H9 (cell line): ENCODE data around the gene DAPK1. TPM values are rescaled to one million over a fixed set of nuclear protein-coding genes. Genes with fewer than 3 reads are reported as not detected.

ENCODE experiments used
- DNase-seq: peaks from one replicate; pipeline ENCODE4 v3.0.0-alpha.2; 2017
- H2AFZ ChIP-seq: one replicate; pipeline ENCODE4 v1.6.1; 2013; ENCODE audit warnings: mild to moderate bottlenecking, low read length, control low read depth, moderate library complexity
- H2AK5ac ChIP-seq: 2 replicates; pipeline ENCODE4 v1.6.1; 2013; ENCODE audit warnings: low read length, control low read depth, mixed read lengths; ENCODE audit not compliant: insufficient read length
- H2BK120ac ChIP-seq: one replicate; pipeline ENCODE4 v1.6.1; 2013; ENCODE audit warnings: low read depth, mild to moderate bottlenecking, low read length, control low read depth, inconsistent platforms; ENCODE audit not compliant: poor library complexity, severe bottlenecking
- H2BK12ac ChIP-seq: 2 replicates; pipeline ENCODE4 v1.6.1; 2013; ENCODE audit warnings: low read length, control low read depth, mixed read lengths, low read depth; ENCODE audit not compliant: insufficient read length
- H2BK15ac ChIP-seq: 2 replicates; pipeline ENCODE4 v1.6.1; 2013; ENCODE audit warnings: low read depth, low read length, control low read depth
- H2BK20ac ChIP-seq: one replicate; pipeline ENCODE4 v1.6.1; 2013; ENCODE audit warnings: low read depth, mild to moderate bottlenecking, low read length, control low read depth, inconsistent platforms; ENCODE audit not compliant: poor library complexity, severe bottlenecking
- H2BK5ac ChIP-seq: 2 replicates; pipeline ENCODE4 v1.6.1; 2013; ENCODE audit warnings: low read length, control low read depth, mixed read lengths; ENCODE audit not compliant: insufficient read length
- H3K14ac ChIP-seq: 2 replicates; pipeline ENCODE4 v1.6.1; 2013; ENCODE audit warnings: low read length, control low read depth; ENCODE audit not compliant: insufficient read depth
- H3K18ac ChIP-seq: 2 replicates; pipeline ENCODE4 v1.6.1; 2013; ENCODE audit warnings: low read depth, mild to moderate bottlenecking, mixed read lengths, low read length, control low read depth; ENCODE audit not compliant: insufficient read length
- H3K23ac ChIP-seq: 2 replicates; pipeline ENCODE4 v1.6.1; 2013; ENCODE audit warnings: low read length, control low read depth, mixed read lengths, low read depth; ENCODE audit not compliant: insufficient read length
- H3K23me2 ChIP-seq: 2 replicates; pipeline ENCODE4 v1.6.1; 2013; ENCODE audit warnings: low read depth, mild to moderate bottlenecking, mixed read lengths, low read length, control low read depth; ENCODE audit not compliant: insufficient read length, poor library complexity, severe bottlenecking
- H3K27ac ChIP-seq: 2 replicates; pipeline ENCODE4 v1.5.1; 2013; ENCODE audit warnings: low read length, control low read depth, mixed read lengths, low read depth; ENCODE audit not compliant: insufficient read length
- H3K27me3 ChIP-seq: 2 replicates; pipeline ENCODE4 v1.6.1; 2013; ENCODE audit warnings: low read length, control low read depth, inconsistent platforms; ENCODE audit not compliant: insufficient read depth
- H3K4ac ChIP-seq: 2 replicates; pipeline ENCODE4 v1.6.1; 2013; ENCODE audit warnings: low read depth, mild to moderate bottlenecking, control low read depth, inconsistent platforms, low read length, moderate library complexity
- H3K4me1 ChIP-seq: 2 replicates; pipeline ENCODE4 v1.6.1; 2013; ENCODE audit warnings: low read length, control low read depth, inconsistent platforms; ENCODE audit not compliant: insufficient read depth
- H3K4me2 ChIP-seq: 2 replicates; pipeline ENCODE4 v1.6.1; 2013; ENCODE audit warnings: low read length, control low read depth, mixed read lengths; ENCODE audit not compliant: insufficient read length, insufficient read depth
- H3K56ac ChIP-seq: 2 replicates; pipeline ENCODE4 v1.6.1; 2013; ENCODE audit warnings: low read depth, mild to moderate bottlenecking, mixed read lengths, low read length, control low read depth; ENCODE audit not compliant: insufficient read length
- H3K79me1 ChIP-seq: 2 replicates; pipeline ENCODE4 v1.6.1; 2013; ENCODE audit warnings: low read depth, mild to moderate bottlenecking, moderate library complexity, low read length, control low read depth, inconsistent platforms; ENCODE audit not compliant: insufficient read depth, poor library complexity, severe bottlenecking
- H3K79me2 ChIP-seq: 2 replicates; pipeline ENCODE4 v1.6.1; 2013; ENCODE audit warnings: low read length, control low read depth, inconsistent platforms; ENCODE audit not compliant: insufficient read depth
- H3K9ac ChIP-seq: 2 replicates; pipeline ENCODE4 v1.6.1; 2013; ENCODE audit warnings: low read length, control low read depth, mixed read lengths; ENCODE audit not compliant: insufficient read length; ENCODE audit errors: extremely low read depth
- H3K9me3 ChIP-seq: one replicate; pipeline ENCODE4 v1.6.1; 2013; ENCODE audit warnings: low read depth, low read length, inconsistent platforms; ENCODE audit not compliant: control insufficient read depth
- H3T11ph ChIP-seq: one replicate; pipeline ENCODE4 v1.6.1; 2013; ENCODE audit warnings: mild to moderate bottlenecking, low read length, control low read depth, inconsistent platforms
- H4K20me1 ChIP-seq: one replicate; pipeline ENCODE4 v1.6.1; 2013; ENCODE audit not compliant: control insufficient read depth, insufficient read length, insufficient read depth
- H4K5ac ChIP-seq: 2 replicates; pipeline ENCODE4 v1.6.1; 2013; ENCODE audit warnings: low read depth, mild to moderate bottlenecking, mixed read lengths, low read length, control low read depth; ENCODE audit not compliant: insufficient read length
- H4K8ac ChIP-seq: replicated peaks from 2 replicates; pipeline ENCODE4 v1.6.1; 2013; ENCODE audit warnings: low read length, control low read depth, mixed read lengths, low read depth; ENCODE audit not compliant: insufficient read length
- H4K91ac ChIP-seq: 2 replicates; pipeline ENCODE4 v1.6.1; 2013; ENCODE audit warnings: low read depth, mild to moderate bottlenecking, moderate library complexity, mixed read lengths, low read length, control low read depth; ENCODE audit not compliant: insufficient read length
- H3K27ac Mint-ChIP-seq, 3 experiments: 2 replicates in 2 of 3; 3 replicates in 1 of 3; pipeline ENCODE4 v1.8.0; 2020 to 2021; ENCODE audit warnings: mixed read lengths in 3 of 3, mild to moderate bottlenecking in 1 of 3, moderate library complexity in 1 of 3
- H3K27me3 Mint-ChIP-seq: 2 replicates; pipeline ENCODE4 v1.8.0; 2021; ENCODE audit warnings: low read depth, mild to moderate bottlenecking, moderate library complexity, mixed read lengths
- H3K36me3 Mint-ChIP-seq, 3 experiments: 2 replicates in 2 of 3; 3 replicates in 1 of 3; pipeline ENCODE4 v1.8.0; 2020 to 2021; ENCODE audit warnings: low read depth in 3 of 3, mixed read lengths in 3 of 3; ENCODE audit not compliant: insufficient read depth in 1 of 3
- H3K4me1 Mint-ChIP-seq, 2 experiments: 2 replicates each; pipeline ENCODE4 v1.8.0; 2020; ENCODE audit warnings: mixed read lengths in 2 of 2
- H3K4me3 Mint-ChIP-seq, 2 experiments: 2 replicates in 1 of 2; 3 replicates in 1 of 2; pipeline ENCODE4 v1.8.0; 2020 to 2021; ENCODE audit warnings: mild to moderate bottlenecking in 2 of 2, mixed read lengths in 2 of 2, moderate library complexity in 1 of 2
- H3K9me3 Mint-ChIP-seq, 2 experiments: 2 replicates in 1 of 2; 3 replicates in 1 of 2; pipeline ENCODE4 v1.8.0; 2020; ENCODE audit warnings: mild to moderate bottlenecking in 2 of 2, mixed read lengths in 2 of 2, moderate library complexity in 1 of 2
- CTCF ChIP-seq: fragments of 200-600 bp; sonication (generic); conservative IDR thresholded peaks from 3 replicates; pipeline ENCODE4 v1.8.0; 2021; ENCODE audit warnings: antibody characterized with exemption, mild to moderate bottlenecking
- WGBS: extraction: QIAGEN DNeasy Blood & Tissue Kit; methylation state at CpG from one replicate; pipeline ENCODE4 v1.1.7; 2013; ENCODE audit warnings: missing lambda C conversion rate, low lambda C conversion rate, mixed read lengths; ENCODE audit not compliant: insufficient read length; ENCODE audit errors: extremely low coverage; 5-methylcytosine and 5-hydroxymethylcytosine counted together
- total RNA-seq: library from RNA; stranded (reverse); gene quantifications from 2 replicates; pipeline ENCODE4 v1.2.1, GENCODE V29; 2021

Gene DAPK1
- total RNA-seq, 1 experiment from 2014 or later, result 79.4 TPM

- H4K91ac ChIP-seq, result no peak overlapping the region
- no peak overlapping the region for H2BK12ac ChIP-seq
- no peak overlapping the region for H3K23ac ChIP-seq
- H2AFZ ChIP-seq, result no peak overlapping the region
- H4K20me1 ChIP-seq, result no peaks in the 10 kb centered on the region
- 0 out of 7 replicates have a peak overlapping the region, but pooled peaks of 1 of the 3 experiments have one; percentile 62 for H3K27ac Mint-ChIP-seq
- H3K4me1 ChIP-seq, result peaks cover 12% of the 10 kb centered on the region; the same call in 1 of the 2 replicates
- H3K4ac ChIP-seq, result no peak overlapping the region
- no peaks in the 10 kb centered on the region; the same call in 1 of the 2 replicates for H3K27me3 Mint-ChIP-seq
- H3K27ac ChIP-seq, result no peak overlapping the region
- H4K8ac ChIP-seq, result no peak overlapping the region
- no peak overlapping the region for H2AK5ac ChIP-seq
- no peak overlapping the region for H3K14ac ChIP-seq
- peaks cover 56 to 63% of the 10 kb centered on the region in 2 experiments for H3K4me1 Mint-ChIP-seq
- H3K79me2 ChIP-seq, result peaks cover 8% of the 10 kb centered on the region; the same call in 1 of the 2 replicates
- no peak for TF ChIP-seq CTCF
- no peak overlapping the region for H3K56ac ChIP-seq
- no CpG with 5 or more reads among the region's 4 CpGs for WGBS
- H3K9me3 Mint-ChIP-seq, result no peaks in the 10 kb centered on the region
- H3K79me1 ChIP-seq, result peaks cover 3% of the 10 kb centered on the region
- no peak overlapping the region for H2BK15ac ChIP-seq
- no peak overlapping the region for H3K18ac ChIP-seq
- H2BK5ac ChIP-seq, result no peak overlapping the region
- H3K36me3 Mint-ChIP-seq, result peaks cover 2 to 12% (median 3%) of the 10 kb centered on the region in 3 experiments; a peak in 5 of 7 replicates
- H3K4me3 Mint-ChIP-seq, result no peak overlapping the region
- H3K23me2 ChIP-seq, result no peaks in the 10 kb centered on the region
- H3K9me3 ChIP-seq, result no peaks in the 10 kb centered on the region
- no peak overlapping the region for H3T11ph ChIP-seq
- H2BK120ac ChIP-seq, result no peak overlapping the region
- H3K27me3 ChIP-seq, result no peaks in the 10 kb centered on the region
- H3K4me2 ChIP-seq, result no peak overlapping the region
- DNase-seq, result no peak
- no peak overlapping the region for H3K9ac ChIP-seq
- no peak overlapping the region for H4K5ac ChIP-seq
- H2BK20ac ChIP-seq, result no peak overlapping the region
Measured at GRCh38 chr9:87567001-87567400, 69.3 kb downstream of the DAPK1 start.
